MV-4-11 (cell line): Measurements from ENCODE around the gene RAP1GAP2.
"Not testable (repeated sequence)": the region's sequence is repeated elsewhere in the genome, so short reads cannot be mapped to it uniquely, and the experiment has no call there.

Experiments
- DNase-seq: peaks from one replicate; lab custom pipeline; 2025; lab: John Stamatoyannopoulos, UW

RAP1GAP2 gene

DNA sequence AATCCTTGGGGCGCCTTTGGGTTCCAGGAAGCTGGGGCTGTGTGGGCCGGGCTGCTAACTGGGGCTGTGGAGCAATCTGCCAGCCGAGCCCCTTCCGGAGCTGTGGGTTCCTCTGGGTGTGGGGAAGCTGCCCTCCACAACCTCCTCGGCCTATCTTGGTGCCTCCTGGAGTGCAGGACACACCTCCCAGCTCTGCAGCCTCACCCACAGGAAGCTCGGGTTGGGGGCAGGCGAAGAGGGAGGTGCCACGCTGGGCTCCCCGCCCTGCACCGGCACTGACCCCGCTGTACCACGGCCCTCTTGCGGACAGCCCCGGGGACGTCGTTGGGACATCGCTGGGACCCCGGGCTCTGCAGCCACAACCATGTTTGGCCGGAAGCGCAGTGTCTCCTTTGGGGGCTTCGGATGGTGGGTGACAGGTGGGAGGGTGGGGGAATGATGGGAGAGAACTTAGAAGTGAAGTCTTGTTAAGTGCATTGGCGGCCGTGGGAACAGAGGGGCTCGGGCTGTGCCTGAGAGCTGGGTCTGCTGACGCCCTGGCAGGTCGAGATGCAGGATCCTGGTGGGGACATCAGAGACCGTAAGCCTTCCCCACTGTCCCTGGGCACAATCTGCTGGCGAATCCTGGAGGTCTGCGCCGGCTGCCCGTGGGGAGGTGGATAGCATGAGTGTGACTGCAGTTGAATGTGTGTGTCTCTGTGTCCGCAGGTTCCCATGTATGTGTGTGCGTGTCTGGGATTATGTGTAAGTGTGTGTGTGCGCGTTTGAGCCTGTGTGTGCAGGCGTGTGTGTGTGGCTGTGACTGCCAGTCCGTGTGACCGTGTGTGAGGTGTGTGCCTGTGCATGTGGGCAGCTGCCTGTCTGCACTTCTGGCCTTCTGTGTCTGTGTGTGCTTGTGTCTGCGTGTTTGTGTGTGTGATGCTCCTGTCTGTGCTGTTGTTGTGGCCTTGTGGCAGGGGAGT lies at the start of gene RAP1GAP2:
Gene RAP1GAP2 (plus strand): TSS at position 275 of the 962 bp plus-strand sequence. CDS start 90 bp downstream, at position 365.
- DNase-seq: peak; percentile 96

DNA sequence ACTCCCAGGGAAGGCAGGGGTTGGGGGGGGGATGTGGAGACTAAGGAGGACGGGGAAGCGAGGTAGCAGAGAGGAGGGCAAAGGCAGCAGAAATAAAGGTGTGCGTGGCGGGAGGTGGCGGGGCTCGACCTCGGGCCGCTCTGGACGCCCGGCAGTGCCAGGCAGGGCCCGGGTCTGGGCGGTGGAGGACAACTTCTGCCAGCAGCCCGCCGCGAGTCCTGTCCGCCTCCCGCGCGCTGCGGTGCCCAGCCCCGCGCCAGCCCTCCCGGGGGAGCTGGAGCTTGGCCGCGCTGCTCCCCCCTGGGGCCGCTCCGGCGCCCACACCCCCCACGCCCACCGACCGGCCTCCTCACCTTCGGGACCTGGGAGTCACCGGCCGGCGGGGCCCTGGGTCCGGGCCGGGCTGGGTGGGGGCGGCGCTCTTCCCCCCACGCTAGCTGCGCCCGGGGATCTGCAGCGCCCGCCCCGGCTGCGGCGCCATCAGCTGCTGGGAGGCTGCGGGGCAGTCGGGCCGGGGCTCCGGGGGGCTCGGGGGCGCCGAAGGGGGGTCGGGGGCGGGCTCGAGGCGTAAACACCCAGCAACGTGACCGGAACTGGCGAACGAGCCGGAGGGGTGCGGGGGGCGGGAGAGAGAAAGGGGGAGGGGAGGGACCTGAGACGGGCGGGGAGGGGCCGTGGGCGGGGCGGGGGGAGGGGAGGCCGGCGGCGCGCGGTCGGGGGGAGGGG lies 47.0 kb upstream of the RAP1GAP2 start, which contains the start of gene CCDC92B:
Gene CCDC92B (minus strand): TSS at position 595 of the 726 bp plus-strand sequence. CDS start 14,507 bp downstream, outside the sequence.
- DNase-seq: no peak

DNA sequence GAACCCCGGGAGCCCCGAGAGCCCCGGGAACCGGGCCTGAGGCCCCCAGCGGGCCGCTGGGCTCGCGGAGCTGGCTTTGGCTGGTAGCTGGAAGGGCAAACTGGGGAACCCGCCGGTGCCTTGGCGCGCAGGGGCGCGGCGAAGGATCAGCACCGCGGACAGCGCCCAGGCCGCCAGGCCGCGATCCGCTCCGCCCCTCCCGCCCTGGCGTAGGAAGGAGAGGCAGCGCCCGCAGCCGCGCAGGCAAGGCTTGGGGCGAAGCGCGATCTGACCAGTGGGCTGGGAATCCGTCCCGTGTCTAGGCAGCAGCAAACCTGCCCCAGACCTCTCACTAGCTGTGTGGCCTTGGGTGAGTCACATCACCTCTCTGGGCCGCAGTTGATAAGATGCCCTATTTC lies 46.5 kb upstream of the RAP1GAP2 start:
- DNase-seq: peak; percentile 54

DNA sequence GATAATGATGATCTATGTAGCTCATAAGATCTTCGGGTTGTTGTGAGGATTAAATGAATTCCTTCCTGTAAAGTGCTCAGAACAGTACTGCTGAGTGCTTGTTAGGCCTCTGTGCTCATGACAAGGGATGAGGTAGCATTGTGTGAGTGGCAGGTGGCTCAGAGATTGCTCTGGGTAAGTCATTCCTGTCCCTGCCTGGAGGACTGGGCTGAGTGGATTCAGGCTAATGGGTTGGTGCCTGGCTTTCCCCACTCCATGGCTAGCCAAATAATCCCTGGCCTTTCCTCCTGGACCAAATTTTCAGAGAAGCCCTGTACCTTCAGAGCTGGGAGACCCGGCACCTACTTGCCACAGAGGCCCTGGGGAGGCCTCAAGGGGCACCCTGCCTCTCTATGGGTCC lies 45.5 kb upstream of the RAP1GAP2 start:
- DNase-seq: no peak

DNA sequence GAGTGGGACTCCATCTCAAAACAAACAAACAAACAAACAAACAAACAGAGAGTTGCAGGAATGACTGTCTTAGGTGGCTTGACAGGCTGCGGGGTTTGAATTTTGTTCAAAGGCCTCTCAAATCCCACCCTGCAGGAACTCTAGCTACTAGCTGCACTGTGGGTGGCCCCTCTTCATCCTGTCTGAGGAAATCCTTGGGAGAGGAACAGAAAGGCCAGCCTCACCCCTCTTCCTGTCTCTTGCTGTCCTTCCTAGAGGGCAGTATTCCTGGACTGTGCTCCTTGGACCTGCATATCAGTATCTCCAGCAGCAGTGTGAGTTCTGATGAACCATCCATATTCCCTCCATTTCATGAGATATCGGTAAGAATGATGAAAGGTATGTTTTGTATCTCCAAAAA lies 44.7 kb upstream of the RAP1GAP2 start:
- DNase-seq: no peak

DNA sequence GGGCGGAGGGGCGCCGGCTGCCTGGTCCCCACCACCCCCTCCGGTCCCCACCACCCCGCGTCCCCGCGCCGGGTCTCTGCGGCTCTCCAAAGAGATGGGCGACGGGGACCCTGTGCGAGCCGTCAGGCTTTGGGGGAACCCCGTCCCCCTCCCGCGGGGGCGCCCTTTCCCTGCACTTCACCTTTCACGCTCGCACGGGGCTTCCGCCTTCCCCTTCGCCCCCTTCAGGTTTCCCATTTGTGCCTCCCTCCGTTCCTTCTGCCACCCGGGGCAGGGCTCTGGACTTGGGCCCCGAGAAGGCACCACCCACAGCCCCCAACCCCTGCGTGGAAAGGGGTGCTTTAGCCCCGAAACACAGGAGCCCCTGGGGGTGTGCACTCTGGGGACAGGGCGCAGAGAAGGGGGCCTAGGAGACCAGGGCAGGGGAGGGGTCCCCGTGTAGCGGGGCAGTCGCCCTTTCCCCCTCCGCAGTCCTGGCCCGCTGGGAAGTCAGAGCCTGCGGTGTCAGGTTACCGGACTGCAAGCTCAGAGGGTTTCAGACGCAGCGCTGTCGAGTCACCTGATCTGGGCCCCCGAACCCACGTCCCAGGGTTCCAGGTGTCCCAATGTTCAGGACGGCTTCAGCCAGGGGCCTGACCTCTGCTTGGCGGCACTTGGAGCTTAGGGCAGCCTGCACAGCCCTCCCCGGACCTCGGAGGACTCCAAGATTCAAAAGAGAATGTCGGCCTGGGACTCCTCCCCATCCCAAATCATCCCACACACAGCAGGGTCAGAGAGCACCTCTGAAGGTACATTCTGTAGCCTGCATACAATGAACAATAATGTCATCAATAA lies 40.1 kb upstream of the RAP1GAP2 start:
- no peak for DNase-seq

DNA sequence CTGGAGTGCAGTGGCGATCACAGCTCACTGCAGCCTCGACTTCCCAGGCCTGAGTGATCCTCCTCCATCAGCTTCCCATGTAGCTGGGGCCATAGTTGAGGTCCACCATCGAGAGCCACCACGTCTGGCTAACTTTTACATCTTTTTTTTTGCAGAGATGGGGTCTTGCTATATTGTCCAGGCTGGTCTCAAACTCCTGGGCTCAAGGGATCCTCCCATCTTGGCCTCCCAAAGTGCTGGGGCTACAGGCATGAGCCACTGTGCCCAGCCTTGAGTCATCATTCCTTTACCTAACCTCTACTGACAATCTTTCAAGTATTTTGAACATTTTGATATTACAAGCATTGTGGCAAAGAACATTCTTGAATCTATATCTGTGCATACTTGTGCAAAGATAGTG lies 37.4 kb upstream of the RAP1GAP2 start:
- no peak for DNase-seq

DNA sequence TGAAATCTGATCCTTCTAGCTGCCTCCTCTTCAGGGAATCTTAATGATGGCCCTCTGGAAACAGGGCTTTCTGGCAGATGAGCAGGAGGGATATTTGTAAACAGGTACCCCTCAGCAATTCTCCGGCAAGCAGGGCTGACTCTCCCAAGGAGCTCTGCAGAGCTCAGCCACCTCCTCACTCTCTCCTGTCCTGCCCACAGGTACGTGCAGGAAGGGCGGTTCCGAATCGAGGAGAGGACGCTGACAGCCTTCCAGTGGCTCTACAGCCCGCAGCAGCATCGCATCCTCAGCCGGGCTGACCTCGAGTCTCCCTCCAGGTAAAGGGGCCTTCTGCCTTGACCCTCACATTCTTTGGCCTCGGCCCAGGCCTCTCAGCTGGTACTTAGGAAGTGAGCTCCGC lies 26.1 kb upstream of the RAP1GAP2 start:
- no peak for DNase-seq

DNA sequence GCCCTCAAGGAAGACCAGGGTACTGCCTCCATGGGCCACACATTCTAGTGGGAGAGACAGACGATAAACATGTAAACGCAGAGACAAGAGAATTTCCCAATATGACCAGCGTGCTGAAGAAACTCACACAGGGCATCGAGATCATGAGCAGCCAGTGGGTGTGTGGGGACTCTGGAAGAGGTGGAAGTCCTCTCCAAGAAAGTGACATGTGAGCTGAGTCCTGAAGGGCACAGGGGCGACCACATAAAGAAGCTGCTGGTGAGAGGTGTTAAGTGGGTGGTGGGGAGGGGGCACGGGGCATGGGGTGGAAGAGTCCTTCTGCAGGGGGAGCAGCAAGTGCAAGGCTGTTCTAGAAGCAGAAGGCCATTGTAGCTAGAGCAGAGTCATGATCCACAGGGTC lies 21.0 kb upstream of the RAP1GAP2 start:
- no peak for DNase-seq

DNA sequence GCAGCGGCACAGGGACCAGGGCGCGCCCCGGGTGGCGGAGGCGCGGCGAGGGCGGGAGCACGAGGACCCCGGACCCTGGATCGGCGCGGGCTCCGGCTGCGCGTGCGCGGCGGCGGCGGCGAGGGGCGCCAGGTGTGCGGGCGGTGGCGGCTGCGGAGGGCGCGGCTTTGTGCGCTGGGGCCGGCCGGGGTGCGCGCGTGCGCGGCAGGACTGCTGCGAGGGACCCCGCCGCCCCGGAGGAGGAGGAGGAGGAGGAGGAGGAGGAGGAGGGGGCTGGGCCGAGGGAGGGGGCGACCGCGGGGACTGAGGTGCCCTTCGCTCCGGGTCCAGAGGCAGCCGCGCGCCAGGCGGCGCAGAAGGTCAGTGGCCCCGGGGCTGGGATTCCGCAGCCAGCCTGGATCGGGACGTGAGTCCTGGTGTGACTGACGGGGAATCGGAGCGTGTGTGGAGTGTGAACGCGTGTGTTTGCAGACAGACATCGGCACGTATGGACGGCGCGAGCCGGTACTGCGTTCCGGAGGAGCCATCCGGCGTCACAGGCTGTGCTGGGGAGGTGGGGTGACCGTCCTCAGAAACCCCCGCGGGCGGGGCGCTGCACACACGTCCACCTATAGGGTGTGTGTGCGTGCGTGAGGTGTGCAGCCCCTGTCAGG lies 19.5 kb upstream of the RAP1GAP2 start:
- DNase-seq: no peak

DNA sequence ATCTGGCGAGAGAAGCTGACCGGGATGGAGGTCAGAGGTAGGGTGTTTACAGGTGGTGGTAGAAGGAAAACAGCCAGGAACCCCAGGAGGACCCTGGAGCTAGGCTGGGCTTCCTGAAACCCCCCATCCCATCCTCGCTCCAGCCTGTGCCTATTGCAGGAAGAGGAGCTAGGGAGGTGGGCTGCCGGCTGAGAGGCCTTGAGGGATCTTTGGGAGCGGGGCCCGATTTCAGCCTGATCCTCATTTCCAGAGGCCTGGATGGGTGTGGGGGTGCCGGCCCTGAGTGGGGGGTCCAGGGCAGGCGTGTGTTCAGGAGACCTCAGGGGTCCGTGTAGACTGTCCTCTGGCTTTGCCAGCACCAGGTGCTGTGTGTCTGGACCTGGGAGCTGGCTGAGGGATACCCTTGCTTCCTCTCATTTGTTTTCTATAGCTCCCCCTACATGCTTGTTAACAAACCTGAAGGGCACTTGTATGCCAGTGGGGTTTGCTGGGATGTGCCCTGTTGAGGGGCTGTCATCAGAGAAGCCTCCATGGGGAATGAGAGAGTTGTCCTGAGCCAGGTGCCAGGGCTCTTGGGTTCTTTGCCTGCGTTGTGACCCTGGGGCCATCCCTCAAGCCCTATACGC lies 18.9 kb upstream of the RAP1GAP2 start:
- DNase-seq: no peak

DNA sequence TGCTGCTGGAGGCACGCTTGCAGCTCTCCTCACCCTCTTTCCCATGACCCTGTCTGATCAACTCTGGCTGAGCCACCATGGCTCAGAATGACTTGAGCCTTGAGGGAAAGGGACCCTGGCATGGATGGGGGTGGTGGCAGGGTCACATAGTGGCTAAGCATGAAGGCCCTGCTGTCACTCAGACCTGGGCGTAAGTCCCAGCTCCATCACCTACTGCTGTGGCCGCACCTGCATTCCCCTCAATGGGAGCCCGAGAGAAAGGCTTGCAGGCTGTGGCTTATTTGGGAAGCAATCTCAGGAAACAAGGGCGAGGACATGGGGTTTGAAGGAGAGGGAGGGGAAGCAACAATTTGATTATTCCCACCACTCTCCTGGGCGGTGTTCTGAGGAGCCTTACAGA lies 17.7 kb upstream of the RAP1GAP2 start:
- no peak for DNase-seq

DNA sequence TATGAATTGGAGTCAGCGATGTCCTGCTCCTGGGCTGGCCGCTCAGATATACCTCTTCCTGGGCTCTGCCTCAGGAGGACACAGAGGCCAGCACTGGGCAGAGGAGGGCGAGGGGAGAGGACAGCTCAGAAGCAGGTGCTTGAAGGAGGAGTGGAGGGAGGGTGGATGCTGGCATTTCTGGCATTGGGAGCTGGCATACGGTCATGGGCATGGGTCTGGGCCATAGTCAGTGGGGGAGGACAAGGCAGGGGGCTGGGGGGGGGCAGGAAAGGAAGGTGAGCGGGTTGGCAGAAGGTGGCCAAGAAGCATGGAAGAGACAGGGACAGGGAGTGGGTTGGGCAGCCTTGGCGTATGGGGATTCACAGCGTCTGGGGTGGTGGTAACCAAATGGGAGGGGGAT lies 16.7 kb upstream of the RAP1GAP2 start:
- no peak for DNase-seq

DNA sequence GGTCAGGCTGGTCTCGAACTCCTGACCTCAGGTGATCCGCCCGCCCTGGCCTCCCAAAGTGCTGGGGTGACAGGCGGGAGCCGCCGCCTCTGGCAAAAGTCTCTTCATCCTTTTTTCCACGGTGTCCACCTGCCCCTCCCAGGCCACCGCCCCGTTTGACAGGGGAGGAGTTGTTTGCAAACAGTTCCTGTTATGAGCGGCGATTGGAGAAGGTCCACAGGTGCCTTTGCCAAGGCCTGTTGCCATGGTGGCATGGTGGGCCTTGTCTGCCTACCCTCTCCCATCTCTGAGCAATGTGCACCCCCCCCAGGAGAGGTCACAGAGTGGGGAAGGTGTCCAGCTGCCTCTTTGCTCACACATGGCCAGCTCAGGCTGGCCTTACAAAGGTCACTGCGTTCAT lies 16.0 kb upstream of the RAP1GAP2 start:
- no peak for DNase-seq

DNA sequence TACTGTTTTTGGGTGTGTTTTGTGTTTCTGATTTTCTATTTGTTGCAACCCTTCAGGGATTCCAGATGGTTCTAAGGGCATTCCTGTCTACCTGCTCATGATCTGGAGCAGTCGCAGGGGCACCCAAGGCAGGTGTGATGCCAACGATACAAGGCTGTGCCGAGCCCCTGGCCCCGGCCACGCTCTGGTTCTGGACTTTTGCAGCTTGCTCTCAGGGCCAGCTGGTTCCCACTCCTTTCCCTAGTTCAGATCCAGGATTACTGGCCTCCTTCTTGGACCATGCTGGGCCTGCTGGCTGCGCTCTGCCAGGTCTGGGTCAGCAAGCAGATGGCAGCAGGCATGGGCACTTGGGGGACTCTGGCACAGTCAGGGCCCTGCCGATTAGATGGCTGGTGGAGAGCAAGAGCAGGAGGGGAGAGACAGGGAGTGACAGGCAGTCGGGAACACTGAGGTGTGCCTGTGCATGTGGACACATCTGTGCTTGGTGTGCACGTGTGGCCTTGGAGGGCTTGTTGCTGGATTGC lies 15.2 kb upstream of the RAP1GAP2 start:
- no peak for DNase-seq

DNA sequence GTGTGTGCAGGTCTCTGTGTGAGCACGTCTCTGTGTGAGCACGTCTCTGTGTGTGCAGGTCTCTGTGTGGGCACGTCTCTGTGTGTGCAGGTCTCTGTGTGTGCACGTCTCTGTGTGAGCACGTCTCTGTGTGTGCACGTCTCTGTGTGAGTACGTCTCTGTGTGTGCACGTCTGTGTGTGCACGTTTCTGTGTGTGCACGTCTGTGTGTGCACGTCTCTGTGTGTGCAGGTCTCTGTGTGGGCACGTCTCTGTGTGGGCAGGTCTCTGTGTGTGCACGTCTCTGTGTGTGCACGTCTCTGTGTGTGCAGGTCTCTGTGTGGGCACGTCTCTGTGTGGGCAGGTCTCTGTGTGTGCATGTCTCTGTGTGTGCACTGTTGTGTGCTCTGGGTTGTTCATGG lies 14.6 kb upstream of the RAP1GAP2 start:
- not testable (repeated sequence) for DNase-seq

DNA sequence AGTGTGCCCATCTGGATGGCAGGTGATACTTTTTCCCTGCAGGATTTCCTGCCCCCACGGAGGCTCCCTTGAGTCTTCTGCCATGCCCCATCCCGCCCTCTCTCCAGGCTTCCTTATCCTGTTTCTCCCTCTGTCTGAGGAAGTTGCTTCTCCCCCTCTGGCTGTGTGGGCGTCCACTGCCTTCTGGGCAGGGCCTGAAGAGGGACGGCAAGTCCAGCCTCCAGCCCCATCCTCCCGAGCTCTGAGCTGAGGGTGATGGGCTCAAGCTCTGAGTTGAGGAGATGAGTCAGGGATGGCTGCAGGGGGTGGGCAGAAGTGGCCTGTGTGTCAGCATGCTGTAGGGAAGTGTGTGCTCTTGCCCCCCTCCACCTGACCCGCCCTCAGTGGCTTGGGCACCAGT lies 14.2 kb upstream of the RAP1GAP2 start:
- peak; percentile 7 for DNase-seq

DNA sequence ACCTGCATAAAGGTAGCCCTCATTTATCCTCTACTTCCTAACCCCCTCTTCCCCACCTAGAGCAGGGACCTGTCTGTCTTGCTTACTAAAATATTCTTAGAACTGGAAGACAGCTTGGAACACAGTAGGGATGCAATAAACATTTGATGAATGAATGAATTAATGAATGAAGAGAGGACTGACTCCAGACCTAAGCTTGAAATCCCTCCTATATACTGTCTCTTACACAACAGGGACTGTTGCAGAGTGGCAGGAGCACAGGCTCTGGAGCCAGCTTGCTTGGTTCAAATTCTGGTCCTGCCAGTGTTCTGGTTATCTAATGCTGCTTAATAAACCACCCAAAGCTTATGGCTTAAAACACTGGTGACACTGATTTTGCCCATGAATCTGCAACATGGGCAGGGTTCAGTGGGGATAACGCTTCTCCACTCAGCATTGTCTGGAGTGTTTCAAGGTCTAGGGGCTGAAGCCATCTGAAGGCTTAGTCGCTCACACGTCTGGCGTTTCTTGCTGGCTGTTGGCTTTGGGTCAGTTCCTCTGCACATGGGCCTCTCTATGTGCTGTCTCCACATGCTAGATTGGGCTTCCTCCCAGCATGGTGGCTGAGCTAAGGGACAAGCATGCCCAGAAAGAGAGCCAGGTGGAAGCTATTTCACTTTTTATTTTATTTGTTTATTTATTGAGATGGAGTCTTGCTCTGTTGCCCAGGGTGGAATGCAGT lies 12.8 kb upstream of the RAP1GAP2 start:
- no peak for DNase-seq

DNA sequence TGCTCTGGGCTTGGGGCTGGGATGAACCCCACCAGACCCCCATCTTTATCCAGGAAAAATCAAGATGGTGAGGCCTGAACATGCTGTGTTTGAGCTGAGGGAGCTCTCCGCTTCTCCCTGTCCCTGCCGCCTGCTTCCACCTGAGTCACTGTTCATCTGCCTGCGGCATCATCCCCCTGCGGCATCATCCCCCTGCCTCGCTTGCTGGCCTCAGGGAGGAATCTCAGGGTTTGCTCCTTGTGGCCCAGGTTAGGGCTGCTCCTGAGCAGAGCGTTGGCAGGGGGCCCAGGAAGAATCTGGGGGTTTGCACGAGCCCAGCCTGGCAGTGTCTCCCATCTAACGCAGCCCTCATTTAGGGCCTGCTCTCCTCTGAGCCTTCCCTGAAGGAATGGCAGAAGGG lies 11.4 kb upstream of the RAP1GAP2 start:
- DNase-seq: no peak

DNA sequence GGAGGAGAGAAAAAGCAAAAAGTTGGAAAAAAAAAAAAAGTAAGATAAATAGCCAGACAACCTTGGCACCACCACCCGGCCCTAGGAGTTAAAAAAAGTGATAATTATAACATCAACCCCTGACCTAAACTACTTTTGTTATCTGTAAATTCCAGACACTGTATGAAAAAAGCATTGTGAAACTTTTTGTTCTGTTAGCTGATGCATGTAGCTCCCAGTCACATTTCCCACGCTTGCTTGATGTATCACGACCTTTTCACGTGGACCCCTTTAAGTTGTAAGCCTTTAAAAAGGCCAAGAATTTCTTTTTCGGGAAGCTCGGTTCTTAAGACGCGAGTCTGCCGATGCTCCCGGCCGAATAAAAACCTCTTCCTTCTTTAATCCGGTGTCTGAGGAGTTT lies 10.9 kb upstream of the RAP1GAP2 start:
- not testable (repeated sequence) for DNase-seq
